Glutamatergic neuron (in vitro differentiated cells): Measurements from ENCODE around the gene UPK3A. TPM values are rescaled to one million over a fixed set of nuclear protein-coding genes. Genes with fewer than 3 reads are reported as not detected.

Experiments used
- DNase-seq: peaks from one replicate; pipeline ENCODE4 v3.0.0; 2022
- H3K27ac Mint-ChIP-seq: one replicate; pipeline ENCODE4 v1.8.0; 2020; ENCODE audit warnings: mild to moderate bottlenecking, mixed read lengths, inconsistent platforms; ENCODE audit not compliant: unreplicated experiment
- H3K27me3 Mint-ChIP-seq: one replicate; pipeline ENCODE4 v1.8.0; 2020; ENCODE audit warnings: mild to moderate bottlenecking, moderate library complexity, mixed read lengths, inconsistent platforms; ENCODE audit not compliant: unreplicated experiment
- H3K36me3 Mint-ChIP-seq: one replicate; pipeline ENCODE4 v1.8.0; 2020; ENCODE audit warnings: mild to moderate bottlenecking, mixed read lengths, inconsistent platforms; ENCODE audit not compliant: unreplicated experiment
- H3K4me1 Mint-ChIP-seq: one replicate; pipeline ENCODE4 v1.8.0; 2020; ENCODE audit warnings: mild to moderate bottlenecking, low read depth, mixed read lengths, inconsistent platforms; ENCODE audit not compliant: unreplicated experiment
- H3K4me3 Mint-ChIP-seq: one replicate; pipeline ENCODE4 v1.8.0; 2020; ENCODE audit warnings: mild to moderate bottlenecking, mixed read lengths, inconsistent platforms; ENCODE audit not compliant: unreplicated experiment
- H3K9me3 Mint-ChIP-seq: one replicate; pipeline ENCODE4 v1.8.0; 2020; ENCODE audit warnings: mild to moderate bottlenecking, moderate library complexity, mixed read lengths, inconsistent platforms; ENCODE audit not compliant: unreplicated experiment
- total RNA-seq: library from RNA; stranded (reverse); fragmentation: NEBNext Ultra II Directional; extraction: Animal tissue kit (Norgen Biotek cat#: 25700); gene quantifications from one replicate; pipeline ENCODE4 v1.2.1, GENCODE V29; 2021; ENCODE audit not compliant: unreplicated experiment
- TF ChIP-seq, protein P1 (sequence below): fragments of 200-600 bp; sonication (generic); IDR thresholded peaks from one replicate; pipeline ENCODE4 v1.5.0; 2021; ENCODE audit not compliant: partially characterized antibody, unreplicated experiment

UPK3A gene
- total RNA-seq, 1 donor from 2014 or later, result not detected

GRCh38 chr22:45310331-45310976, 25.7 kb downstream of the UPK3A start:
- Mint-ChIP-seq H3K36me3 (no peaks in the 10 kb centered on the region), H3K27ac (no peak overlapping the region), H3K9me3 (peaks cover 10% of the 10 kb centered on the region), H3K27me3 (peaks cover 3% of the 10 kb centered on the region), H3K4me1 (peaks cover 7% of the 10 kb centered on the region), H3K4me3 (peak overlapping the region; percentile 84)
- TF ChIP-seq, protein P1, sequence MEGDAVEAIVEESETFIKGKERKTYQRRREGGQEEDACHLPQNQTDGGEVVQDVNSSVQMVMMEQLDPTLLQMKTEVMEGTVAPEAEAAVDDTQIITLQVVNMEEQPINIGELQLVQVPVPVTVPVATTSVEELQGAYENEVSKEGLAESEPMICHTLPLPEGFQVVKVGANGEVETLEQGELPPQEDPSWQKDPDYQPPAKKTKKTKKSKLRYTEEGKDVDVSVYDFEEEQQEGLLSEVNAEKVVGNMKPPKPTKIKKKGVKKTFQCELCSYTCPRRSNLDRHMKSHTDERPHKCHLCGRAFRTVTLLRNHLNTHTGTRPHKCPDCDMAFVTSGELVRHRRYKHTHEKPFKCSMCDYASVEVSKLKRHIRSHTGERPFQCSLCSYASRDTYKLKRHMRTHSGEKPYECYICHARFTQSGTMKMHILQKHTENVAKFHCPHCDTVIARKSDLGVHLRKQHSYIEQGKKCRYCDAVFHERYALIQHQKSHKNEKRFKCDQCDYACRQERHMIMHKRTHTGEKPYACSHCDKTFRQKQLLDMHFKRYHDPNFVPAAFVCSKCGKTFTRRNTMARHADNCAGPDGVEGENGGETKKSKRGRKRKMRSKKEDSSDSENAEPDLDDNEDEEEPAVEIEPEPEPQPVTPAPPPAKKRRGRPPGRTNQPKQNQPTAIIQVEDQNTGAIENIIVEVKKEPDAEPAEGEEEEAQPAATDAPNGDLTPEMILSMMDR, result no peak
- peak; percentile 33 for DNase-seq

DNA sequence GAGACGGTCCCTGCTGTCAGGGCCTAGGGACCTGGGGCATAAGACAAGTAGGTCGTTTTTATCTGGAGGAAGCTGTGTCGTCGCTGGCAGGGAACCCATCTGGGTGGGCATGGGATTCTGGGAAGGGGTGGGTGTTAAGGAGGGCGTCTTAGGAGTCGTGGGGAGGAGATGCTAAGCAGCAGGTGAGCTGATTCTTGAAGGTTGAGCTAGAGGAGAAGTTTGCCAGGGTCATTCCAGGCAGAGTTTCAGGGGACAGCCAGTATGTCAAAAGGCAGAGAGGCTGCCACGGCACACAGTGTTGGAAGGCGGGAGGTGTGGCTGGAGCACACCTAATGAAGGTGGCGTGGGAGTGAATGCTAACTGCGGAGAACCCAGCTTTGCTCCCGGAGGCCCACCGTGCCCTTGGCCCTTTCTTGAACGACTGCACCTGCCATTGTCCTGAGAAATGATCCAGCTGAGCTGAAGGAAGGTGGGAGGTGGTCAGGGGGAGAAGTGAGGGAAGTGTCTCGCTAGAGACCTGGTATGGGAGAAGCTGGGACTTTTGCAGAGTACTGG, 26.3 kb downstream of the UPK3A start:
- TF ChIP-seq, protein P1, result no peak
- peak overlapping the region; percentile 84 for H3K4me3 Mint-ChIP-seq
- peaks cover 3% of the 10 kb centered on the region for H3K27me3 Mint-ChIP-seq
- H3K4me1 Mint-ChIP-seq, result peaks cover 7% of the 10 kb centered on the region
- DNase-seq, result no peak
- no peaks in the 10 kb centered on the region for H3K36me3 Mint-ChIP-seq
- H3K27ac Mint-ChIP-seq, result peak overlapping the region; percentile 17
- H3K9me3 Mint-ChIP-seq, result peaks cover 10% of the 10 kb centered on the region

- H3K27ac Mint-ChIP-seq, result no peak overlapping the region
Observed at GRCh38 chr22:45312415-45312814, 27.7 kb downstream of the UPK3A start.

DNA sequence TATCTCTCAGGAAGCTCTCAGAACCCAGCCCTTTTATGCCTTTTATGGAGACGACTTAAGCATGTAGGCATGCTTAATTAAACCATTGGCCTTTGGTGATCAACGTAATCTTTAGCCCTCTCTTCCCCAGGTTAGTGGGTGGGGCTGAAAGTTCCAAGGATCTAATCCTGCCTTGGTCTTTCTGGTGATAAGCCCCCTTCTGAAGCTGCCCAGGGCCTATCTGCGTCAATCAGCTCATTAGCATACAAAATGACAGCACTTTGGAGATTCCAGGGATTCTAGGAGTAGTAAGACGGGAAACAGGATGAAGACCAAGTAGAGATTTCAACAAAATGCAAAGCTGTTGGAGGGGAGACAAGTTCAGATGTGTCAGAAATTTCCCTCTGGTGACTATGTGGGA, 28.1 kb downstream of the UPK3A start:
- Mint-ChIP-seq H3K9me3 (peaks cover 6% of the 10 kb centered on the region), H3K27me3 (peaks cover 3% of the 10 kb centered on the region), H3K4me1 (peaks cover 9% of the 10 kb centered on the region), H3K27ac (no peak overlapping the region), H3K36me3 (no peaks in the 10 kb centered on the region), H3K4me3 (no peak overlapping the region)
- TF ChIP-seq, protein P1, result no peak
- DNase-seq, result no peak

More at GRCh38 chr22:45312415-45312814, 27.7 kb downstream of the UPK3A start:
- no peak for DNase-seq
- Mint-ChIP-seq H3K4me3 (no peak overlapping the region), H3K27me3 (peaks cover 3% of the 10 kb centered on the region), H3K4me1 (peaks cover 7% of the 10 kb centered on the region), H3K9me3 (peaks cover 6% of the 10 kb centered on the region), H3K36me3 (no peaks in the 10 kb centered on the region)
- TF ChIP-seq, protein P1, result no peak

- no peak overlapping the region for H3K4me3 Mint-ChIP-seq
- no peaks in the 10 kb centered on the region for H3K36me3 Mint-ChIP-seq
- peaks cover 13% of the 10 kb centered on the region for H3K4me1 Mint-ChIP-seq
- DNase-seq, result no peak
- H3K9me3 Mint-ChIP-seq, result peaks cover 6% of the 10 kb centered on the region
- no peak overlapping the region for H3K27ac Mint-ChIP-seq
- TF ChIP-seq, protein P1, result no peak
- H3K27me3 Mint-ChIP-seq, result peaks cover 3% of the 10 kb centered on the region
Observed at GRCh38 chr22:45314054-45314721, 29.4 kb downstream of the UPK3A start.
